ENCODE measurements around the gene CD1E.
"Not testable (repeated sequence)": the region's sequence is repeated elsewhere in the genome, so short reads cannot be mapped to it uniquely, and the experiment has no call there.

- not testable (repeated sequence) for TF ChIP-seq CTCF (IDR thresholded peaks at IDR 0.05 in 8 of 11, conservative IDR thresholded peaks at IDR 0.05 in 3 of 11); POLR2AphosphoS5 (IDR thresholded peaks at IDR 0.05)
Measured at GRCh38 chr1:158336413-158336812, 17.3 kb upstream of the CD1E start.
